Activated T-helper 1 cell treated with anti-CD3 and anti-CD28 coated beads, Interleukin-2, amount 50 U/mL, for 16 hours (primary cell): ENCODE results near the gene LDB2.

Source experiments
- DNase-seq, 2 donors: peaks; one replicate each; pipeline ENCODE4 v3.0.0-alpha.2; 2020; ENCODE audit warnings: low read depth in 1 of 2, low spot score in 1 of 2

Gene LDB2

DNA sequence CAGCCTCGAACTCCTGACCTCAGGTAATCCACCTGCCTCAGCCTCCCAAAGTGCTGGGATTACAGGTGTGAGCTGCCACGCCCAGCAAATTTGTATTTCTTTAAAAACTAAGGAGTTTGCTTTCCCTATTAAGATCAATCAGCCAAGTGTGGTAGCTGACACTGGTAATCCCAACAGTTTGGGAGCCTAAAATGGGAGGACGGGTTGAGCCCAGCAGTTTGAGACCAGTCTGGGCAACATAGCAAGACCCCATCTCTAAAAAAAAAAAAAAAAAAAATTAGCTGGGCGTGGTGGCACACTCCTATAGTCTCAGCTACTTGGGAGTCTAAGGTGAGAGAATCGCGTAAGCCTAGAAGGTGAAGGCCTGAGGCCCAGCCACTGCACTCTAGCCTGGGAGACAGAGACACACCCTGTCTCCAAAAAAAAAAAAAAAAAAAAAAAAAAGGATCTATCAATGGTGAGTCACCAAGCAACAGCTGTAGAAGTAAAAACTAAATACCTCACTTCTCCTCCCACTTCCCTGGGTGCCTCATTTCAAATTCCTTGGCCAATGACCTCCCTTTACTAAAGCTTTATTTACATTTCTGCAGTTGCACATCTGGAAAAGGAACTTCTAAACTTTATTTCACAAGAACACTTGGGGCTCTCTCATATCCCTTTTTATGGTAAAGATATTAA lies 54.5 kb downstream of the LDB2 start:
- DNase-seq = no peak

DNA sequence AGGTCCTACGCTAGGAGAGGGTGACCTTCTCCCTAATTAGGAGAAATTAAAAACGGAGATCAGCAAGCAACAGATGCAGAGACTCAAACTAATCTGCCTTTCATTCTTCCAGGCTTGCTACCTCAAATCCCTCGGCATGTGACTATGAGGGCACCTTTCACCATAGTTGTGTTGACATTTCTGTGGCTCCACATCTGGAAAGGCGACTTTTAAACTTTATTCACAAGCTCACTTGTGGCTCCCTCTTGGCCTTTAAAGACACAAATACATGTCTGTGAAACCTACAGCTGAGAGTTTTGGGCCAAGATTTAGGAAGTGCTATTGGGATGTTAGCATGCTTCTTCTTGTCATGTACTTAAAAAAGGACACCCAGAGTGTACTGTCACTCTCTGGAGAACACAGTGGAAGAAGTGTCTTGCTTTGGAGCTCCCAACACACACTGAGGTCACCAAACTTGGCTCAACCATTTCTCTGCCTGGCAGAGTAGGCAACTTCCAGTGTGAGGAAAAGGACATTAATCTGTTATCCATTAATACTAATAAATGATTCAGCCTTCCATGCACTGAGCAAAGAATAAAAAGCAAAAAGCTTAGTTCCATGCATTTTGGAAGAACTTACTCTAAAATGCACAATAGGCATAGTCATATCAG lies 60.1 kb downstream of the LDB2 start:
- no peak for DNase-seq

- DNase-seq = no peak
Measured at GRCh38 chr4:16837475-16837874, 61.0 kb downstream of the LDB2 start.

DNA sequence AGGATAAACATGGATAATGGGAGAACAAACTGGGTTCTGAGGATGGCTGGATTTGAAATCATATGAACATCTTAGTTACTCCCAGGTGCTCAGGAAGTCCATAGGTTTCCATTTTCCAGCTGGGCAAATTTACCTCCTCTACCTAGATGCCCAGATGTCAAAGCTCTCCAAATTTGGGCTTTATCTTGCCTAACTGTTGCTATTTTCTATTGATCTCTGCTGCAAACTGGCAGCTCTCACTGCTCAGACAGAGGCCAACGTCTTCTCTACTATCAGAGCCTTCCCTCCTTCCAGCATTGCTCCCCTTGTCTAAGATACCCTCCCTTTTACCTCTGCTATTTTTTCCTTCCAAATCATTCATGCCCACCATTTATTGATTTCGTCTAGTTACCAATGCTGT lies 62.1 kb downstream of the LDB2 start:
- DNase-seq = no peak

- no peak for DNase-seq
Measured at GRCh38 chr4:16835597-16836247, 62.7 kb downstream of the LDB2 start.

DNA sequence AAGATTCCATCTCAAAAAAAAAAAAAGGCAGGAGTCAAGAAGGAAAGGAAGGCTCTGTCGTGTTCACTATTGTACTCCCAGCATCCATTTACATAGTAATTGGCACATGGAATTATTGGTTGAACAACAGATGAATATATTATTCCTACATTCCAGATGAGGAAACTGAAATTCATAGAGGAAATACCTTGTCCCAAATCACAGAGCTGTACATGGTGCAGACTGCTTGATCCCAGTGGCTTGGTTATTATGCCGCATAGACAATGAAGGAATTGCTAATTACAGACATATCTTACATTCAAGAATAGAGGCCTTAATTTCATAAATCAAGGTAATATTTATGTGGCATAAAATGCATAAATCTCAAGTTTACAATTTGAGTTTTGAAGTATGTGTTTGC lies 63.6 kb downstream of the LDB2 start:
- DNase-seq = no peak

DNA sequence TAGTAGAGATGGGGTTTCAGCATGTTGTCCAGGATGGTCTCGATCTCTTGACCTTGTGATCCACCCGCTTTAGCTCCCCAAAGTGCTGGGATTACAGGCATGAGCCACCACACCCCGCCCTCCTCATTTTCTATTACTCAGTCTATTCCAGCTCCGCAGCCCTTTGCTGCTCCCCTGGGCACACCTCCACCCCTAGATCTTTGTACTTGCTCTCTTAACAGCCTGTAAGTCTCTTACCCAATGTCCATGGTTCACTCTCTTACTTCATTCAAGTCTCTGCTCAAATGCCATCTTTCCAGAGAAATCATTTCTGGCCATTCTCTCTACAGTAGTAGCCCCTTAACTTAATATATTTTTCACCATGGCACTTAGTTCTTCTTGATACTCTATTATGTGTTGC lies 64.7 kb downstream of the LDB2 start:
- DNase-seq = no peak

- no peak for DNase-seq
Measured at GRCh38 chr4:16830081-16830480, 68.4 kb downstream of the LDB2 start.

DNA sequence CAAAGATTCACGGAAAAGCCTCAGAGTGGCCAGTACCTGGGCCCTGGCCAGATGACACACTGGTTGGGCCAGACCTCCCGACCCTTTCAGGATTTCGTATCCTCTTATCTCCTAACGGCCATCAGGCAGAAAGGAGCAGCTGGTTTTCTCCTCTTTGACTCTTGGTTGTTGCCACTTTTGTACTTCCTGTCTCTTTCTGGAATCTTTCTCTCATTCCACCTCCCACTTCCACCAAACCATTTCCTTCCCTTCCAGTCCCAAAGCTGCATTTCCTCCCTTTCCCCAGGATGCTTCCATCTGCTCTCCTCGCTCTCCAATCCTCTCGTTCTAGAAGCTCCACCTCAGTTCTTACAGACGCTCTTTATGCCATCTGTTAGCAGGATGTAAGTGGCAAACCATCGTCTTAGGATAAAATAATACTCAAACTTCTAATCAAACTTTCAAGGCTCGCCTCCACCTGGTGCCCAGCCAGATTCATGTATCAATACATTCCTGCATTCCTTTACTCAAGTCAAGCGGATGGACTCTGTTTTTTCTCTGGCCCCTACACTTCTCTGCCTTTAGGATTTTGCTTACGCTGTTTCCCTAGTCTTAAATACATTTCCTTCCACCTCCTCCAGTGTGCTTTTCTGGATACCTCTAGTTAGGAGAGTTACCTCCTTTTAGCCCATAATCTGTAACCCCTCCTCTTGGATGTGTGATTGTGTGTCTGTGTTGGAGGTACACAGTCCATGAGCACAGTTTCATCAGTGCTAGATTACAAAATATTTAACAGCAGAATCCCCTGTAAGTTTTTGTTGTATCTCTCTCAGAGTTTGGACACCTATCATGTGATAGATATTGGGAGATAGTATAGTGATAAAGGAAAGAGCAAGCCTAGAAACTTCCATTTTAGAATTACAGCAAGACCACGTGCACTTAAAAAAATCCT lies 70.4 kb downstream of the LDB2 start:
- no peak for DNase-seq

- DNase-seq = no peak
Measured at GRCh38 chr4:16827045-16827444, 71.4 kb downstream of the LDB2 start.

GRCh38 chr4:16826406-16826910 lies 72.0 kb downstream of the LDB2 start:
- no peak for DNase-seq

GRCh38 chr4:16824278-16824806 lies 74.1 kb downstream of the LDB2 start:
- no peak for DNase-seq

DNA sequence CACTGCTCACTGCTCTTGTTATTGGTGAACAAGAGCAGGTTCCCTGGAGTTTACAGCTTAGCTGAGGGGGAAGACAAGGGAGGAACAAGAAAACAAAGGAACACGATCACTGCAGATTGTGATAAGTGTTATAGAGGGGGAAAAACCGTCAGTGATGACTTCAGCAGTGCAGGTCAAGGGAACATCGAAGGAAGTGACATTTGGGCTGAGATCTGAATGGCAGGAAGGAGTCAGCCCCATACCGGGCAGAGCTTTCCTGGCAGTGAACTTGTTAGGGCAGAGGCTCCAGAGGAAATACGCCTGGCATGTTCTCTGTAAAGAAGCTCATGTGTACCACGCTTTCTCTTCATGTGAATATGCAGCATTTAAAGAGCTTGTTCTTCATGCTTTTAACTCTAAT lies 78.1 kb downstream of the LDB2 start:
- DNase-seq = no peak

GRCh38 chr4:16819652-16820051 lies 78.8 kb downstream of the LDB2 start:
- no peak for DNase-seq

DNA sequence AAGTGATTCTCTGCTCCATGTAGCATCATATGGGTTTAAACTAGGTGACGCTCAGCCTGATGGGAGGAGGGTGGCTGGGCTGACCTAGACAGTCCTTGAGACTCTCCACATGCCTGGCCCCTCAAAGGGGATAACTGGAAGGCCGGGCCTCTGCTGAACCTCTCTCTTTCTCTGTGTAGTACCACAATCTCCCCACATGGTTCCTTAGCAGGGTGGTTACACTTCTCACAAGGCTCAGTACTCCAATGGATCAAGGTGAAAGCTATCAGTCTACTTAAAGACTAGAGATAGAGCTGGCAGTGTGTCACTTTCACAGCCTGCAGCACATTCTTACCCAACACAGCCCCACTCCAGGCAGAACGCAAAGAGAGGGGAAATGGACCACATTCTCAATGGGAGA lies 80.4 kb downstream of the LDB2 start:
- DNase-seq = no peak

DNA sequence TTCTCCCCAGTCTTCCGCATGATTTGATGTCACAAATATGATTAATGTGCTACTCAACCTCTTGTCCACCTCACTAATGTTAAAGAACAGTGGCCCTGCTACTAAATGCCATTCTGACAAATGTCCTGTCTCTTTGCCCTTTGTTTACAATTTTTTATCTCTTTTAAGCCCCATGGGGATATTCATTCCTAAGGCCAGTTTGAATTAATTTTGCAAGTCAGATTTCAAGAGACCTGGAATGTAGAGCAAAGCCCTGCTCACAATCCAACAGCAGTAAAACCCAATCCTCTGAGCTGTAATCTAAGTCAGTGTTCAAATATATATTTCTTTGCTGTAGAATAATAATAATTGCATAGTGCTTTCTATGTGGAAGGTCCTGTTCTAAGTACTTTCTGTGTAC lies 81.2 kb downstream of the LDB2 start:
- no peak for DNase-seq

DNA sequence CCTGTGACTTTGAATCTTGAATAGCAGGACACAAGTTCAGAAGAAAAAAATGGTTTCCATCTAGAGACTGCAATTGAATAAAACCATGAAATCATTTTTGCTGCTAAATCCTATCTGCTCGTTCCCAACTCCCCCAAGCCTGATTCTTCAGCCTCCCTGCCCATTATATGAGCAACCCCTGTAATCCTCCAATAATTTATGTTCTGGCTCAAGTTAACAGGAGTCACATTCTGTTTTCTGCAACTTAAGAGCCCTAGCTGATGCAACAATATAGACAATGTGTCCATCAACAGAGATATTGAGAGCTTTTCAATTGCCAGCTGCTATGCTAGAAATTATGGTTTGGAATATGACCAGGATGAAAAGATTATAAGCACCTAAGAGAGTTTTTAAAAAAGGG lies 84.1 kb downstream of the LDB2 start:
- DNase-seq = no peak

DNA sequence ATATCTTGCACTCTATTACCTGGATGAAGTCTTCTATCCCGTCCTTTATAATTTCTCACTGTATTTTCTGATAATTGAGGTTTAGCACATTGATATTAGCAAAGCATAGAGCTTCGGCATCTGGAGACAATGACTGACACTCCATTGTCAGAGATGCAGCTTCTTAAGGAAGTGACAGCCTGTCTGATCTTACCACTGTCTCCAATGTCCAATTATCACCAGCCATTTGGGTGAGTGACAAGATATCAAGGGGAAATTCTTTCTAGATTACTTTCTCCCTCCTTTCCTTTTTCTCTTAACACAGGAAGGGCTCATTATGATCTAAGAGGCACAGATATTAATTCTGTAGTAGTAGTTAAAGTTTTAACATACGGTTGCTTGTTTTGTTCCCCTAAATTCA lies 86.4 kb downstream of the LDB2 start:
- no peak for DNase-seq

- no peak for DNase-seq
Measured at GRCh38 chr4:16809943-16810342, 88.5 kb downstream of the LDB2 start.

- no peak for DNase-seq
Measured at GRCh38 chr4:16809064-16809463, 89.4 kb downstream of the LDB2 start.

DNA sequence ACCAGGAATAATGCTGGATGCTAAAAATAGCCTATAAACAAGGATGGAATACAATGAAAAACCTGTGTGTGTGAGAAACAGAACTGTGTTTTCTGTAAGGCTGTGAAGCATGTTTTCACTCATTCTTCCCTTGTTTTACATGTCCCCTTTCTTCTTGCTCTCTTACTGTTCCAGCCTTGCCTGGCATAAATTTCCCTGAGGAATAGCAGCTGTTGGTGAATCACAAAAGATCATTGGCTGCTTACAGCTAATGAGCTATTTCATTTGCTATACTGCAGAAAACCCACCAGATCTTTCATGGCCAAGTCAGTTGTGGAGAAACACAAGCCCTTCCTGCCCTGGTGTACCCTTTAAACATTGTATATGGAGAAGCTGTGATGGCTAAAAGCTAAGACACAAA lies 91.1 kb downstream of the LDB2 start:
- no peak for DNase-seq
